ENCODE results near the gene ASCC1.
"Not testable (repeated sequence)": the region's sequence is repeated elsewhere in the genome, so short reads cannot be mapped to it uniquely, and the experiment has no call there.

Gene ASCC1

DNA sequence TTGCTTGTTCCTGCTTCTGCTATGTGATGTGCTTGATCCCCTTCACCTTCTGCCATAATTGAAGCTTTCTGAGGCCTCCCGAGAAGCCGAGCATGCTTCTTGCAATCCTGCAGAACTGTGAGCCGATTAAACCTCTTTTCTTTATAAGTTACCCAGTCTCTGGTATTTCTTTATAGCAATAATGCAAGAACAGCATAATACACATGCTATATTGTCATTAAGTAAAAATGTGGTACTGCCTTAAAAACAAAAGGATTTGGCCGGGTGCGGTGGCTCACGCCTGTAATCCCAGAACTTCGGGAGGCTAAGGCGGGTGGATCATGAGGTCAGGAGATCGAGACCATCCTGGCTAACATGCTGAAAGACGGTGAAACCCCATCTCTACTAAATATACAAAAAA is 59.9 kb downstream of the ASCC1 start:
- TF ChIP-seq CTCF (IDR thresholded peaks at IDR 0.05; ENCODE audit: low read depth, low read length, poor library complexity, severe bottlenecking) (no peak), EZH2phosphoT487 (IDR thresholded peaks at IDR 0.05; ENCODE audit: borderline replicate concordance, low read length) (no peak)
- H3K4me3 ChIP-seq (ENCODE audit: low read length) = no peak overlapping the region
- H3K36me3 ChIP-seq (ENCODE audit: control insufficient read depth, low read length) = peaks cover 4% of the 10 kb centered on the region; the same call in 1 of the 2 replicates
- no peaks in the 10 kb centered on the region for H3F3A ChIP-seq (ENCODE audit: control insufficient read depth, insufficient read depth)
- no peaks in the 10 kb centered on the region for H3K4me1 ChIP-seq (ENCODE audit: control insufficient read depth, low read length)
- H3K27ac ChIP-seq (ENCODE audit: low read depth, low read length) = no peak overlapping the region
- H3K79me2 ChIP-seq (ENCODE audit: control insufficient read depth, low read length) = no peaks in the 10 kb centered on the region
- H3K9me3 ChIP-seq (ENCODE audit: control insufficient read depth, insufficient read depth, low read length) = no peaks in the 10 kb centered on the region
- no peaks in the 10 kb centered on the region for H4K20me1 ChIP-seq (ENCODE audit: control insufficient read depth, insufficient read depth, low read depth, low read length)
- no peaks in the 10 kb centered on the region for H3K27me3 ChIP-seq (ENCODE audit: control insufficient read depth, low read length)
- H3K4me2 ChIP-seq (ENCODE audit: low read length) = no peak overlapping the region
- no peaks in the 10 kb centered on the region for H3K9me2 ChIP-seq (replicated peaks; ENCODE audit: control insufficient read depth, low read length)

- Histone ChIP-seq H3K36me3 (ENCODE audit: control insufficient read depth, low read length) (no peaks in the 10 kb centered on the region), H3F3A (ENCODE audit: control insufficient read depth, insufficient read depth) (no peaks in the 10 kb centered on the region), H3K4me2 (ENCODE audit: low read length) (no peak overlapping the region), H3K27ac (ENCODE audit: low read depth, low read length) (no peak overlapping the region), H3K4me1 (ENCODE audit: control insufficient read depth, low read length) (no peaks in the 10 kb centered on the region), H3K4me3 (ENCODE audit: low read length) (no peak overlapping the region), H4K20me1 (ENCODE audit: control insufficient read depth, insufficient read depth, low read depth, low read length) (no peaks in the 10 kb centered on the region), H3K27me3 (ENCODE audit: control insufficient read depth, low read length) (no peaks in the 10 kb centered on the region), H3K9me3 (ENCODE audit: control insufficient read depth, insufficient read depth, low read length) (no peaks in the 10 kb centered on the region), H3K79me2 (ENCODE audit: control insufficient read depth, low read length) (no peaks in the 10 kb centered on the region), H3K9me2 (replicated peaks; ENCODE audit: control insufficient read depth, low read length) (no peaks in the 10 kb centered on the region)
- TF ChIP-seq EZH2phosphoT487 (IDR thresholded peaks at IDR 0.05; ENCODE audit: borderline replicate concordance, low read length) = no peak
- no peak for TF ChIP-seq CTCF (IDR thresholded peaks at IDR 0.05; ENCODE audit: low read depth, low read length, poor library complexity, severe bottlenecking)
Observed at GRCh38 chr10:72152286-72152685, 63.8 kb downstream of the ASCC1 start.

DNA sequence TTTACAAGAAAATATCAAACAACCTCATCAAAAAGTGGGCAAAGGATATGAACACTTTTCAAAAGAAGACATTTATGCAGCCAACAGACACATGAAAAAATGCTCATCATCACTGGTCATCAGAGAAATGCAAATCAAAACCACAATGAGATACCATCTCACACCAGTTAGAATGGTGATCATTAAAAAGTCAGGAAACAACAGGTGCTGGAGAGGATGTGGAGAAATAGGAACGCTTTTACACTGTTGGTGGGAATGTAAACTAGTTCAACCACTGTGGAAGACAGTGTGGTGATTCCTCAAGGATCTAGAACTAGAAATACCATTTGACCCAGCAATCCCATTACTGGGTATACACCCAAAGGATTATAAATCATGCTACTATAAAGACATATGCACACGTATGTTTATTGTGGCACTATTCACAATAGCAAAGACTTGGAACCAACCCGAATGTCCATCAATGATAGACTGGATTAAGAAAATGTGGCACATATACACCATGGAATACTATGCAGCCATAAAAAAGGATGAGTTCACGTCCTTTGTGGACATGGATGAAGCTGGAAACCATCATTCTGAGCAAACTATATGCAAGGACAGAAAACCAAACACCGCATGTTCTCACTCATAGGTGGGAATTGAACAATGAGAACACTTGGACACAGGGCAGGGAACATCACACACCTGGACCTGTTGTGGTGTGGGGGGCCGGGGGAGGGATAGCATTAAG is 65.2 kb downstream of the ASCC1 start:
- H3K4me1 ChIP-seq (ENCODE audit: control insufficient read depth, low read length); H3K27me3 ChIP-seq (ENCODE audit: control insufficient read depth, low read length); H3F3A ChIP-seq (ENCODE audit: control insufficient read depth, insufficient read depth); H3K9me2 ChIP-seq (replicated peaks; ENCODE audit: control insufficient read depth, low read length); H3K79me2 ChIP-seq (ENCODE audit: control insufficient read depth, low read length); H3K36me3 ChIP-seq (ENCODE audit: control insufficient read depth, low read length); H3K4me2 ChIP-seq (ENCODE audit: low read length); H4K20me1 ChIP-seq (ENCODE audit: control insufficient read depth, insufficient read depth, low read depth, low read length); H3K9me3 ChIP-seq (ENCODE audit: control insufficient read depth, insufficient read depth, low read length); H3K27ac ChIP-seq (ENCODE audit: low read depth, low read length); H3K4me3 ChIP-seq (ENCODE audit: low read length): not testable (repeated sequence)

GRCh38 chr10:72147324-72147584 is 68.8 kb downstream of the ASCC1 start:
- not testable (repeated sequence) for H4K20me1 ChIP-seq (ENCODE audit: control insufficient read depth, insufficient read depth, low read depth, low read length); H3F3A ChIP-seq (ENCODE audit: control insufficient read depth, insufficient read depth); H3K4me3 ChIP-seq (ENCODE audit: low read length); H3K36me3 ChIP-seq (ENCODE audit: control insufficient read depth, low read length); H3K27me3 ChIP-seq (ENCODE audit: control insufficient read depth, low read length); H3K4me1 ChIP-seq (ENCODE audit: control insufficient read depth, low read length); H3K4me2 ChIP-seq (ENCODE audit: low read length); H3K9me2 ChIP-seq (replicated peaks; ENCODE audit: control insufficient read depth, low read length); H3K27ac ChIP-seq (ENCODE audit: low read depth, low read length); H3K9me3 ChIP-seq (ENCODE audit: control insufficient read depth, insufficient read depth, low read length); H3K79me2 ChIP-seq (ENCODE audit: control insufficient read depth, low read length)
